22Rv1 (cell line): Measurements from ENCODE around the gene ST3GAL3.

Experiments
- ZFX ChIP-seq: fragments of 450-650 bp; IDR thresholded peaks from 2 replicates; pipeline ENCODE4 v1.6.1; 2017; ENCODE audit warnings: antibody characterized with exemption, borderline replicate concordance
- TF ChIP-seq, protein P1 (sequence below): fragments of 450-650 bp; IDR thresholded peaks from 2 replicates; pipeline ENCODE4 v1.5.1; 2017; ENCODE audit warnings: mild to moderate bottlenecking

DNA sequence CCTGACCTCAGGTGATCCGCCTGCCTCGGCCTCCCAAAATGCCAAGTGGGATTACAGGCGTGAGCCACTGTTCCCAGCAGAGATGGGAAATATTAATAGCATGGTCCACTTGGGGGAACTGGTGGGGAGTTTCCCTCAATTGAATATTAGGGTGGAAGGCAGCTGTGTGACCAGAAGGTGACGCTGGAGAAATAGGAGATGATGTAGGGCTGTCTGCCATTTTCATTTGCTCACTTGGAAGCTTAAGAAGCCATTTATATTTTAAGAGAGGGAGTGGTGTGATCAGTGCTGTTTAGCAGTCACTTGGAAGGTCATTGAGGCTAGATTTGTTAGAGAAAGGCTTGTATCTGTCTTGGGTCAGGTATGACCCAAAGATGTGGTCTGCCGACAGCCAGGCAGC is 37.5 kb upstream of the ST3GAL3 start:
- TF ChIP-seq, protein P1, sequence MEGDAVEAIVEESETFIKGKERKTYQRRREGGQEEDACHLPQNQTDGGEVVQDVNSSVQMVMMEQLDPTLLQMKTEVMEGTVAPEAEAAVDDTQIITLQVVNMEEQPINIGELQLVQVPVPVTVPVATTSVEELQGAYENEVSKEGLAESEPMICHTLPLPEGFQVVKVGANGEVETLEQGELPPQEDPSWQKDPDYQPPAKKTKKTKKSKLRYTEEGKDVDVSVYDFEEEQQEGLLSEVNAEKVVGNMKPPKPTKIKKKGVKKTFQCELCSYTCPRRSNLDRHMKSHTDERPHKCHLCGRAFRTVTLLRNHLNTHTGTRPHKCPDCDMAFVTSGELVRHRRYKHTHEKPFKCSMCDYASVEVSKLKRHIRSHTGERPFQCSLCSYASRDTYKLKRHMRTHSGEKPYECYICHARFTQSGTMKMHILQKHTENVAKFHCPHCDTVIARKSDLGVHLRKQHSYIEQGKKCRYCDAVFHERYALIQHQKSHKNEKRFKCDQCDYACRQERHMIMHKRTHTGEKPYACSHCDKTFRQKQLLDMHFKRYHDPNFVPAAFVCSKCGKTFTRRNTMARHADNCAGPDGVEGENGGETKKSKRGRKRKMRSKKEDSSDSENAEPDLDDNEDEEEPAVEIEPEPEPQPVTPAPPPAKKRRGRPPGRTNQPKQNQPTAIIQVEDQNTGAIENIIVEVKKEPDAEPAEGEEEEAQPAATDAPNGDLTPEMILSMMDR, result no peak
- TF ChIP-seq ZFX, result no peak
